ENCODE results near the gene SNRPN. TPM values are rescaled to one million over a fixed set of nuclear protein-coding genes. Genes with fewer than 3 reads are reported as not detected.
"Not testable (repeated sequence)": the region's sequence is repeated elsewhere in the genome, so short reads cannot be mapped to it uniquely, and the experiment has no call there.

Gene SNRPN
- total and polyA plus RNA-seq, 9 donors: 109 to 223 (median 152) TPM

- H3K4me1 ChIP-seq (ENCODE audit: insufficient read depth): no peaks in the 10 kb centered on the region
- no peak for TF ChIP-seq CTCF (IDR thresholded peaks at IDR 0.05)
- TF ChIP-seq POLR2A (IDR thresholded peaks at IDR 0.05): no peak
- TF ChIP-seq EP300 (IDR thresholded peaks at IDR 0.05): no peak
- no peak for DNase-seq
- H3K9me3 ChIP-seq: peaks cover 0 to 21% of the 10 kb centered on the region in 2 donors
- intact Hi-C loops (cut with DNase I): loop anchor here in 1 of 4 donors (10.0 kb wide), 2 partner anchors 58 to 62 kb away; no protein-coding TSS in a partner anchor
- H3K36me3 ChIP-seq: no peaks in the 10 kb centered on the region
- H3K4me3 ChIP-seq: no peak overlapping the region
- H3K27ac ChIP-seq: no peak overlapping the region
- no peaks in the 10 kb centered on the region for H3K27me3 ChIP-seq
- 71 to 73% (median 72%) methylated on average over 4 of the region's 4 CpGs for WGBS, 3 donors
These were observed 11.7 kb downstream of the SNRPN start for GRCh38 chr15:24966364-24967103.

GRCh38 chr15:24971052-24971451 lies 16.3 kb downstream of the SNRPN start:
- Histone ChIP-seq H3K27me3 (no peaks in the 10 kb centered on the region), H3K27ac (no peak overlapping the region), H3K9me3 (peaks cover 0 to 41% of the 10 kb centered on the region in 2 donors), H3K36me3 (no peaks in the 10 kb centered on the region), H3K4me1 (ENCODE audit: insufficient read depth) (no peaks in the 10 kb centered on the region), H3K4me3 (no peak overlapping the region)
- 50 to 56% (median 51%) methylated on average over 3 of the region's 3 CpGs for WGBS, 3 donors
- DNase-seq: no peak
- no peak for TF ChIP-seq CTCF (IDR thresholded peaks at IDR 0.05)
- no peak for TF ChIP-seq POLR2A (IDR thresholded peaks at IDR 0.05)
- TF ChIP-seq EP300 (IDR thresholded peaks at IDR 0.05): no peak
- intact Hi-C loops (cut with DNase I): no loop called here

GRCh38 chr15:24971772-24972171 lies 17.0 kb downstream of the SNRPN start:
- intact Hi-C loops (cut with DNase I): no loop called here
- Histone ChIP-seq H3K9me3 (peaks cover 0 to 48% of the 10 kb centered on the region in 2 donors), H3K27me3 (no peaks in the 10 kb centered on the region), H3K4me1 (ENCODE audit: insufficient read depth) (no peaks in the 10 kb centered on the region), H3K4me3 (no peak overlapping the region), H3K27ac (no peak overlapping the region), H3K36me3 (no peaks in the 10 kb centered on the region)
- TF ChIP-seq EP300 (IDR thresholded peaks at IDR 0.05): no peak
- TF ChIP-seq POLR2A (IDR thresholded peaks at IDR 0.05): no peak
- TF ChIP-seq CTCF (IDR thresholded peaks at IDR 0.05): no peak
- DNase-seq: no peak
- WGBS, 3 donors: 90 to 94% (median 91%) methylated on average over 8 of the region's 8 CpGs

- H3K27me3 ChIP-seq; H3K36me3 ChIP-seq; intact Hi-C loops (cut with DNase I); H3K4me1 ChIP-seq (ENCODE audit: insufficient read depth); H3K4me3 ChIP-seq; DNase-seq; H3K27ac ChIP-seq: not testable (repeated sequence)
- 91 to 96% (median 92%) methylated on average over 5 of the region's 5 CpGs for WGBS, 3 donors
- peaks cover 0 to 53% of the 10 kb centered on the region in 2 donors for H3K9me3 ChIP-seq
These were observed 17.9 kb downstream of the SNRPN start for GRCh38 chr15:24972707-24973106.

GRCh38 chr15:24976932-24977331 lies 22.1 kb downstream of the SNRPN start:
- Histone ChIP-seq H3K27me3 (no peaks in the 10 kb centered on the region), H3K9me3 (peaks cover 0 to 53% of the 10 kb centered on the region in 2 donors), H3K4me3 (no peak overlapping the region), H3K36me3 (no peaks in the 10 kb centered on the region), H3K4me1 (ENCODE audit: insufficient read depth) (no peaks in the 10 kb centered on the region), H3K27ac (no peak overlapping the region)
- intact Hi-C loops (cut with DNase I): no loop called here
- TF ChIP-seq EP300 (IDR thresholded peaks at IDR 0.05): no peak
- TF ChIP-seq POLR2A (IDR thresholded peaks at IDR 0.05): no peak
- TF ChIP-seq CTCF (IDR thresholded peaks at IDR 0.05): no peak
- DNase-seq: no peak
- WGBS, 3 donors: 82 to 90% (median 89%) methylated on average over 3 of the region's 3 CpGs
